PC-3 (cell line): Measurements from ENCODE around the gene C22orf23. TPM values are rescaled to one million over a fixed set of nuclear protein-coding genes. Genes with fewer than 3 reads are reported as not detected.

Experiments
- ATAC-seq: fragments of 200-7000 bp; cut with Tn5 transposase; 2 replicates; pipeline ENCODE4 v1.9.1; 2020; ENCODE audit warnings: mild to moderate bottlenecking, moderate library complexity
- BruUV-seq: library from RNA; stranded (reverse); fragments of 400-500 nt; replicated peaks from 2 replicates; lab custom pipeline; 2021; lab: Mats Ljungman, UMichigan
- CTCF ChIA-PET: fragments of 300-600 bp; sonication (Branson Sonifier 250); formaldehyde crosslinking; loops from one replicate; lab custom pipeline; 2022; ENCODE audit warnings: antibody characterized with exemption; lab: Charles Lee
- POLR2A ChIA-PET: fragments of 300-600 bp; sonication (Branson Sonifier 250); formaldehyde crosslinking; loops from one replicate; lab custom pipeline; 2022; ENCODE audit warnings: antibody characterized with exemption; ENCODE audit not compliant: unreplicated experiment; lab: Charles Lee
- DNase-seq: peaks from one replicate; pipeline ENCODE4 v3.0.0-alpha.2; 2015
- H2AFZ ChIP-seq: fragments of 300-600 bp; sonication (generic); 2 replicates; pipeline ENCODE4 v1.6.0; 2016; ENCODE audit warnings: antibody characterized with exemption, low read length
- H3F3A ChIP-seq: fragments of 300-600 bp; sonication (generic); one replicate; pipeline ENCODE4 v1.6.0; 2017; ENCODE audit warnings: antibody characterized with exemption, low read length, control low read depth, mild to moderate bottlenecking; ENCODE audit not compliant: unreplicated experiment
- H3K27ac ChIP-seq: fragments of 300-600 bp; sonication (generic); 2 replicates; pipeline ENCODE4 v1.5.1; 2016; ENCODE audit warnings: mild to moderate bottlenecking, low read length
- H3K27me3 ChIP-seq: fragments of 300-600 bp; sonication (generic); 2 replicates; pipeline ENCODE4 v1.6.1; 2016; ENCODE audit warnings: low read length, mixed read lengths
- H3K36me3 ChIP-seq: fragments of 300-600 bp; sonication (generic); 2 replicates; pipeline ENCODE4 v1.6.1; 2016; ENCODE audit warnings: low read depth, mixed run types, low read length, mixed read lengths
- H3K4me1 ChIP-seq: fragments of 300-600 bp; sonication (generic); 2 replicates; pipeline ENCODE4 v1.5.1; 2016; ENCODE audit warnings: low read length; ENCODE audit not compliant: insufficient read depth
- H3K4me2 ChIP-seq: fragments of 300-600 bp; sonication (generic); 2 replicates; pipeline ENCODE4 v1.6.0; 2016; ENCODE audit warnings: low read length
- H3K4me3 ChIP-seq: fragments of 300-600 bp; sonication (generic); 2 replicates; pipeline ENCODE4 v1.5.1; 2016; ENCODE audit warnings: mild to moderate bottlenecking, low read length, mixed read lengths
- H3K79me2 ChIP-seq: fragments of 300-600 bp; sonication (generic); 2 replicates; pipeline ENCODE4 v1.6.1; 2017; ENCODE audit warnings: low read length, mixed read lengths
- H3K9ac ChIP-seq: fragments of 300-600 bp; sonication (generic); 2 replicates; pipeline ENCODE4 v1.6.0; 2016; ENCODE audit warnings: mild to moderate bottlenecking, low read length
- H3K9me2 ChIP-seq: fragments of 300-600 bp; sonication (generic); replicated peaks from 2 replicates; pipeline ENCODE4 v1.6.1; 2016; ENCODE audit warnings: mixed run types, low read length, mixed read lengths
- H3K9me3 ChIP-seq: fragments of 300-600 bp; sonication (generic); 2 replicates; pipeline ENCODE4 v1.6.1; 2016; ENCODE audit warnings: low read length, mixed read lengths
- H4K20me1 ChIP-seq: fragments of 300-600 bp; sonication (generic); 2 replicates; pipeline ENCODE4 v1.6.1; 2016; ENCODE audit warnings: low read length, mixed read lengths
- CTCF ChIP-seq: fragments of 300-600 bp; sonication (generic); conservative IDR thresholded peaks from 2 replicates; pipeline ENCODE4 v1.5.1; 2017; ENCODE audit warnings: antibody characterized with exemption, low read depth, mild to moderate bottlenecking, low read length
- EZH2 ChIP-seq: fragments of 300-600 bp; sonication (generic); IDR thresholded peaks from one replicate; pipeline ENCODE4 v1.6.1; 2017; ENCODE audit warnings: antibody characterized with exemption, mild to moderate bottlenecking, low read length; ENCODE audit not compliant: unreplicated experiment
- EZH2phosphoT487 ChIP-seq: fragments of 300-600 bp; sonication (generic); IDR thresholded peaks from 2 replicates; pipeline ENCODE4 v1.6.1; 2018; ENCODE audit warnings: mild to moderate bottlenecking, antibody characterized with exemption, low read length, borderline replicate concordance
- intact Hi-C: fragments of 100-400 bp; cut with micrococcal nuclease; formaldehyde crosslinking; loops from 2 replicates; pipeline ENCODE4 v1.9.0; 2023
- total RNA-seq: library from RNA; depleted of rRNA; stranded (reverse); fragments of >200 nt; gene quantifications from 2 replicates; pipeline ENCODE4 v1.2.3, GENCODE V29; 2014

The C22orf23 gene
- total RNA-seq, 1 experiment from 2014 or later = 0.69 TPM

DNA sequence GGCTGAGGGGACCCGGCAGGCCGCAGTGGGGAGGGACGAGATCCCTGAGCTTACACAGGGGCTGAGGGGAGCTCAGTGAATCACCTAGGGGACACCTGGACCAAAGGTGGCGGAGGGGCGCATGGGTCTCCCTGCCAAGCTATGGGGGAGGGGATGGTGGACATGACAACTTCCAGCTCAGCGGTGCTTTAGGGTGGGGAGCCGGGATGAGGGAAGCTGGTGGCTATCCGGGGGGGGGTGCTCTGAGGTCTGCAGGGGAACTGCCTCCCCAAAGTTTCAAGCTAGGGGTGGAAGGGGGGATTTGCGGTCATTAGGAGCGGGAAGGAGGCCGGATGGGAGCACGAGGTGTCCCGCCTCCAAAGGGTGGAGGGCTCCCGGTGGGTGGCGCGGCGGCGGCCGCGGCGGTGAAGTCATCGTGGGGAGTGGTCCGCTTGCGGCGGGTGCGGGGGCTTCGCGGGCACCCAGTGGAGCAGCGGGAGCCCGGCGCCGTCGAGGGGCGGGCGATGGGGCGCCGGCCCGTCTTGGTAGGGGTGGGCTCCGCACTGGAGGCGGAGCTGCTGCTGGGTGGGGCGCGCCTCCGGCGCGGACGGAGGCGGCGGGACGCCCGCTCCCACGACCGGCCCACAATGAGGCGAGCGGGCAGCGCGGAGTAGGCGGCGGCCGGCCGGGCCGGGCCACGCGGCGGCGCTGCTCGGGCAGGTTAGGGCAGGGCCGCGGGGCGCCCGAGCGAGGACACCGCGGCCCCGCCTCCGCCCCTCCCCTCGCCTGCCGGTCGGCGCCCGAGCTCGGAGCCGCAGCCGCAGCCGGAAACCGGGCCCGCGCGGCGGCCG lies 47.7 kb downstream of the C22orf23 start, which contains the start of gene MICALL1:
MICALL1 (plus strand) TSS at position 764 of the 830 bp plus-strand sequence. CDS start 126 bp downstream, outside the sequence.
- DNase-seq (peak; percentile 76), ATAC-seq (peak; percentile 82)
- CTCF ChIA-PET = interaction anchor here (0.5 to 1.5 kb wide), 5 partner anchors 18 to 151 kb away, joined by 3 to 9 read pairs (median 4); partner anchors contain the start of genes GCAT and PICK1

GRCh38 chr22:37904572-37905533 lies 48.5 kb downstream of the C22orf23 start:
- Histone ChIP-seq H3K4me1 (peaks cover 25% of the 10 kb centered on the region), H2AFZ (peak overlapping the region; percentile 86), H3K9me3 (no peaks in the 10 kb centered on the region), H4K20me1 (no peaks in the 10 kb centered on the region), H3K36me3 (no peaks in the 10 kb centered on the region), H3K27ac (peak overlapping the region; percentile 98), H3K27me3 (no peaks in the 10 kb centered on the region), H3K9me2 (no peaks in the 10 kb centered on the region), H3K9ac (peak overlapping the region; percentile 86), H3F3A (no peaks in the 10 kb centered on the region), H3K4me3 (peak overlapping the region; percentile 69; the same call in 1 of the 2 replicates), H3K4me2 (peak overlapping the region; percentile 87), H3K79me2 (peaks cover 23% of the 10 kb centered on the region)
- TSS peak; percentile 93 for BruUV-seq
- peak; percentile 89 for DNase-seq
- CTCF ChIA-PET = interaction anchor here (0.6 to 0.9 kb wide), 5 partner anchors 14 to 60 kb away, joined by 3 to 4 read pairs (median 3); no protein-coding TSS in a partner anchor
- intact Hi-C loops = no loop called here
- no peak for TF ChIP-seq EZH2
- TF ChIP-seq CTCF = no peak
- TF ChIP-seq EZH2phosphoT487 = no peak
- peak; percentile 70 for ATAC-seq
- POLR2A ChIA-PET = interaction anchor here (0.7 kb wide), 1 partner anchor 57 kb away, joined by 22 read pairs; no protein-coding TSS in a partner anchor

More for the DNA sequence above, 47.7 kb downstream of the C22orf23 start, which contains the start of gene MICALL1:
- peak within 1 kb of the TSS; percentile 89 for H3K4me3 ChIP-seq
- BruUV-seq = no TSS peak
- no peaks in the 10 kb centered on the region for H3F3A ChIP-seq
- no peaks in the 10 kb centered on the region for H3K27me3 ChIP-seq
- H3K79me2 ChIP-seq = peaks cover 23% of the 10 kb centered on the region
- peak within 1 kb of the TSS; percentile 98 for H3K27ac ChIP-seq
- POLR2A ChIA-PET = interaction anchor here (0.6 to 0.9 kb wide), 4 partner anchors 10 to 313 kb away, joined by 3 to 22 read pairs (median 6); no protein-coding TSS in a partner anchor
- H3K9me3 ChIP-seq = no peaks in the 10 kb centered on the region
- H3K9me2 ChIP-seq = no peaks in the 10 kb centered on the region
- TF ChIP-seq EZH2phosphoT487 (no peak), CTCF (no peak), EZH2 (no peak)
- H2AFZ ChIP-seq = peak within 1 kb of the TSS; percentile 86
- peak within 1 kb of the TSS; percentile 86 for H3K9ac ChIP-seq
- no peaks in the 10 kb centered on the region for H3K36me3 ChIP-seq
- H3K4me1 ChIP-seq = peaks cover 25% of the 10 kb centered on the region
- no peaks in the 10 kb centered on the region for H4K20me1 ChIP-seq
- H3K4me2 ChIP-seq = peak within 1 kb of the TSS; percentile 96
- intact Hi-C loops = no loop called here
